Astrocyte (in vitro differentiated cells and primary cell): ENCODE results near the gene MRPS6.

ENCODE experiments used
- EZH2 ChIP-seq: IDR thresholded peaks from 2 replicates; pipeline ENCODE4 v1.6.1; 2012; ENCODE audit warnings: mild to moderate bottlenecking, low read length, inconsistent platforms; ENCODE audit not compliant: insufficient read depth
- TF ChIP-seq, protein P1 (sequence below): IDR thresholded peaks from 2 replicates; pipeline ENCODE4 v1.5.1; 2011; ENCODE audit warnings: low read depth, mild to moderate bottlenecking, inconsistent platforms, low read length, moderate library complexity; ENCODE audit not compliant: insufficient read depth

DNA sequence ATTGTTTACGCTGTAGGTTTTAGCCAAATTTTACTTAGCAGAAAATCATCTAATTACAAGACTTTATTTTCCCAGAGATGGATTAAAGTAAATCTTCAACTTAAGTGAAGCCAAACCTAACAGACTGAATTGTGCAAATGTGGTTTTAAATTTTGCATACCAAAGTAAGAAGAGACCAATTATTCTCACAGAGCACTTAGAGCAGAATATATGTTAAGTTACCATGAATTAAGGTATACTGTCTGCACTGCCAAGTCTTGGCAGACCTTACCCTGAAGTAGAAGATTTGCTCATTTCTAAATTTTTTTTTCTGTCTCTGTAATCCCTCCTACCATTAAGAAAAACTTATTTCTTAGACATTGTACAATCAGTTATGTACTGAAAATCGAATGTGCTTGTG lies 24.1 kb downstream of the MRPS6 start:
- no peak for TF ChIP-seq EZH2
- TF ChIP-seq, protein P1, sequence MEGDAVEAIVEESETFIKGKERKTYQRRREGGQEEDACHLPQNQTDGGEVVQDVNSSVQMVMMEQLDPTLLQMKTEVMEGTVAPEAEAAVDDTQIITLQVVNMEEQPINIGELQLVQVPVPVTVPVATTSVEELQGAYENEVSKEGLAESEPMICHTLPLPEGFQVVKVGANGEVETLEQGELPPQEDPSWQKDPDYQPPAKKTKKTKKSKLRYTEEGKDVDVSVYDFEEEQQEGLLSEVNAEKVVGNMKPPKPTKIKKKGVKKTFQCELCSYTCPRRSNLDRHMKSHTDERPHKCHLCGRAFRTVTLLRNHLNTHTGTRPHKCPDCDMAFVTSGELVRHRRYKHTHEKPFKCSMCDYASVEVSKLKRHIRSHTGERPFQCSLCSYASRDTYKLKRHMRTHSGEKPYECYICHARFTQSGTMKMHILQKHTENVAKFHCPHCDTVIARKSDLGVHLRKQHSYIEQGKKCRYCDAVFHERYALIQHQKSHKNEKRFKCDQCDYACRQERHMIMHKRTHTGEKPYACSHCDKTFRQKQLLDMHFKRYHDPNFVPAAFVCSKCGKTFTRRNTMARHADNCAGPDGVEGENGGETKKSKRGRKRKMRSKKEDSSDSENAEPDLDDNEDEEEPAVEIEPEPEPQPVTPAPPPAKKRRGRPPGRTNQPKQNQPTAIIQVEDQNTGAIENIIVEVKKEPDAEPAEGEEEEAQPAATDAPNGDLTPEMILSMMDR = no peak
